Trophoblast cell (in vitro differentiated cells and primary cell): ENCODE measurements around the gene PPP2R3B.
"Not testable (repeated sequence)": the region's sequence is repeated elsewhere in the genome, so short reads cannot be mapped to it uniquely, and the experiment has no call there.

Experiments used
- DNase-seq, 2 donors: peaks; one replicate each; pipeline ENCODE4 v3.0.0-alpha.2; 2016
- H2AFZ ChIP-seq: 2 replicates; pipeline ENCODE4 v1.6.1; 2013; ENCODE audit warnings: low read length, moderate library complexity, mild to moderate bottlenecking; ENCODE audit not compliant: insufficient read depth, poor library complexity
- H2AK5ac ChIP-seq: 2 replicates; pipeline ENCODE4 v1.6.1; 2013; ENCODE audit warnings: mild to moderate bottlenecking, low read length
- H2BK120ac ChIP-seq: 2 replicates; pipeline ENCODE4 v1.6.1; 2013; ENCODE audit warnings: low read length, mild to moderate bottlenecking, moderate library complexity; ENCODE audit not compliant: insufficient read depth, poor library complexity
- H2BK12ac ChIP-seq: 2 replicates; pipeline ENCODE4 v1.6.1; 2013; ENCODE audit warnings: mild to moderate bottlenecking, low read length, moderate library complexity
- H2BK5ac ChIP-seq: 2 replicates; pipeline ENCODE4 v1.6.1; 2013; ENCODE audit warnings: low read length, low read depth, moderate library complexity, mild to moderate bottlenecking; ENCODE audit not compliant: poor library complexity
- H3K14ac ChIP-seq: 2 replicates; pipeline ENCODE4 v1.6.1; 2013; ENCODE audit warnings: mild to moderate bottlenecking, low read length
- H3K18ac ChIP-seq: 2 replicates; pipeline ENCODE4 v1.6.1; 2013; ENCODE audit warnings: mild to moderate bottlenecking, low read length
- H3K23ac ChIP-seq: 2 replicates; pipeline ENCODE4 v1.6.1; 2013; ENCODE audit warnings: low read length
- H3K27ac ChIP-seq: 2 replicates; pipeline ENCODE4 v1.5.1; 2013; ENCODE audit warnings: low read depth, mild to moderate bottlenecking, inconsistent platforms, low read length, moderate library complexity
- H3K27me3 ChIP-seq: 2 replicates; pipeline ENCODE4 v1.6.1; 2013; ENCODE audit warnings: inconsistent platforms, mild to moderate bottlenecking, low read length, moderate library complexity; ENCODE audit not compliant: insufficient read depth
- H3K36me3 ChIP-seq, 2 experiments: 1 replicate in 1 of 2; 2 replicates in 1 of 2; pipeline ENCODE4 v1.6.1; 2013; ENCODE audit warnings: low read length in 2 of 2, mild to moderate bottlenecking in 2 of 2, moderate library complexity in 1 of 2; ENCODE audit not compliant: insufficient read depth in 2 of 2, control insufficient read depth in 1 of 2
- H3K4ac ChIP-seq: 2 replicates; pipeline ENCODE4 v1.6.1; 2013; ENCODE audit warnings: low read depth, mild to moderate bottlenecking, low read length, moderate library complexity
- H3K4me1 ChIP-seq, 2 experiments: 1 replicate in 1 of 2; 2 replicates in 1 of 2; pipeline ENCODE4 v1.6.1; 2013; ENCODE audit warnings: low read length in 2 of 2, mild to moderate bottlenecking in 2 of 2, moderate library complexity in 1 of 2; ENCODE audit not compliant: insufficient read depth in 2 of 2, control insufficient read depth in 1 of 2
- H3K4me2 ChIP-seq: 2 replicates; pipeline ENCODE4 v1.6.1; 2013; ENCODE audit warnings: inconsistent platforms, mild to moderate bottlenecking, low read length, moderate library complexity
- H3K4me3 ChIP-seq: 2 replicates; pipeline ENCODE4 v1.5.1; 2013; ENCODE audit warnings: mild to moderate bottlenecking, low read depth, low read length, inconsistent platforms
- H3K79me1 ChIP-seq: one replicate; pipeline ENCODE4 v1.6.1; 2013; ENCODE audit warnings: low read length
- H3K79me2 ChIP-seq: 2 replicates; pipeline ENCODE4 v1.6.1; 2013; ENCODE audit warnings: low read length, mild to moderate bottlenecking; ENCODE audit not compliant: control insufficient read depth, insufficient read depth, poor library complexity
- H3K9ac ChIP-seq: 2 replicates; pipeline ENCODE4 v1.6.1; 2013; ENCODE audit warnings: mild to moderate bottlenecking, low read length
- H3K9me3 ChIP-seq: 2 replicates; pipeline ENCODE4 v1.6.1; 2013; ENCODE audit warnings: low read depth, mild to moderate bottlenecking, control low read depth, inconsistent platforms, low read length; ENCODE audit not compliant: insufficient read depth
- H4K12ac ChIP-seq: 2 replicates; pipeline ENCODE4 v1.6.1; 2013; ENCODE audit warnings: low read depth, mild to moderate bottlenecking, low read length, moderate library complexity
- H4K8ac ChIP-seq: 2 replicates; pipeline ENCODE4 v1.6.1; 2013; ENCODE audit warnings: low read depth, mild to moderate bottlenecking, low read length, moderate library complexity
- H4K91ac ChIP-seq: one replicate; pipeline ENCODE4 v1.6.1; 2013; ENCODE audit warnings: low read depth, mild to moderate bottlenecking, low read length, moderate library complexity
- WGBS: extraction: QIAGEN DNeasy Blood & Tissue Kit; methylation state at CpG from one replicate; pipeline ENCODE4 v1.1.7; 2013; ENCODE audit warnings: missing lambda C conversion rate; ENCODE audit not compliant: insufficient read length, insufficient coverage; ENCODE audit errors: extremely low coverage; 5-methylcytosine and 5-hydroxymethylcytosine counted together

PPP2R3B gene

DNA sequence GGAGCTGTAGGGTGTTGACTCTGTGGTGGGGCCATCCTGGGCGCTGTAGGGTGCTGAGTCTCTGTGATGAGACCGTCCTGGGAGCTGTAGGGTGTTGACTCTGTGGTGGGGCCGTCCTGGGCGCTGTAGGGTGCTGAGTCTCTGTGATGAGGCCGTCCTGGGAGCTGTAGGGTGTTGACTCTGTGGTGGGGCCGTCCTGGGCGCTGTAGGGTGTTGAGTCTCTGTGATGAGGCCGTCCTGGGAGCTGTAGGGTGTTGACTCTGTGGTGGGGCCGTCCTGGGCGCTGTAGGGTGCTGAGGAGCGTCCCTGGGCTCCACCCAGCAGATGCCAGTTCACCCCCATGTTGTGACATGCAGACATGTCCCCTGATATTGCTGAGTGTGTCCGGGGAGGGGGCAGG lies 46.0 kb upstream of the PPP2R3B start:
- not testable (repeated sequence) for H3K36me3 ChIP-seq, H4K12ac ChIP-seq, H2AFZ ChIP-seq, H3K23ac ChIP-seq, H3K79me1 ChIP-seq, H4K91ac ChIP-seq, DNase-seq, H2BK120ac ChIP-seq, H2BK12ac ChIP-seq, H3K79me2 ChIP-seq, H3K14ac ChIP-seq, H3K9me3 ChIP-seq, H4K8ac ChIP-seq, H3K18ac ChIP-seq, H3K4me1 ChIP-seq, H2AK5ac ChIP-seq, H3K4me3 ChIP-seq, H3K9ac ChIP-seq, H2BK5ac ChIP-seq, H3K27ac ChIP-seq, H3K4ac ChIP-seq, H3K4me2 ChIP-seq, H3K27me3 ChIP-seq
- no CpG with 5 or more reads among the region's 12 CpGs for WGBS

DNA sequence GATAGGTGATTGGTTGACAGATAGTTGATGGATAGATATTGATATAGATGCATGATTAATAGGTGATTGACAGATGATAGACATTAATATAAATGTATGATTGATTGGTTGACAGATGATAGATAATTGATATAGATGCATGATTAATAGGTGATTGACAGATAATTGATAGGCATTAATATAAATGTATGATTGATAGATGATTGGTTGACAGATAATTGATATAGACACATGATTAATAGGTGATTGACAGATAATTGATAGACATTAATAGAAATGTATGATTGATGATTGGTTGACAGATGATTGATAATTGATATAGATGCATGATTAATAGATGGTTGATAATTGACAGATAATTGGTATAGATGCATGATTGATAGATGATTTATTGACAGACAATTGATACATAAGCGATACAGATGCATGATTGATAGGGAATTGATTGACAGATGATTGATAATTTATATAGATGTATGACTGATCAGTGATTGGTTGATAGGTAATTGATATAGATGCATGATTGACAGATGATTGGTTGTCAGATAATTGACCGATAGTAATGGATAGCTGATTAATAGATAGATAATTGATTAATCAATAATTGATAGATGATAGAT lies 44.9 kb upstream of the PPP2R3B start:
- no peak overlapping the region for H3K9ac ChIP-seq
- H3K4me2 ChIP-seq = no peak overlapping the region
- no peak overlapping the region for H3K23ac ChIP-seq
- peaks cover 3% of the 10 kb centered on the region for H3K79me1 ChIP-seq
- H3K79me2 ChIP-seq = no peaks in the 10 kb centered on the region
- no peak for DNase-seq
- no peak overlapping the region for H2BK120ac ChIP-seq
- H4K91ac ChIP-seq = no peak overlapping the region
- H3K36me3 ChIP-seq = no peaks in the 10 kb centered on the region
- no peak overlapping the region for H4K12ac ChIP-seq
- H3K14ac ChIP-seq = no peak overlapping the region
- no CpG with 5 or more reads among the region's 2 CpGs for WGBS
- H3K27ac ChIP-seq = no peak overlapping the region
- H3K9me3 ChIP-seq = peaks cover 2% of the 10 kb centered on the region
- no peak overlapping the region for H2AFZ ChIP-seq
- H2BK12ac ChIP-seq = no peak overlapping the region
- no peak overlapping the region for H3K4ac ChIP-seq
- no peak overlapping the region for H2AK5ac ChIP-seq
- H3K18ac ChIP-seq = no peak overlapping the region
- no peaks in the 10 kb centered on the region for H3K27me3 ChIP-seq
- H4K8ac ChIP-seq = no peak overlapping the region
- H3K4me3 ChIP-seq = no peak overlapping the region
- peaks cover 2 to 4% of the 10 kb centered on the region in 2 experiments for H3K4me1 ChIP-seq
- H2BK5ac ChIP-seq = no peak overlapping the region

DNA sequence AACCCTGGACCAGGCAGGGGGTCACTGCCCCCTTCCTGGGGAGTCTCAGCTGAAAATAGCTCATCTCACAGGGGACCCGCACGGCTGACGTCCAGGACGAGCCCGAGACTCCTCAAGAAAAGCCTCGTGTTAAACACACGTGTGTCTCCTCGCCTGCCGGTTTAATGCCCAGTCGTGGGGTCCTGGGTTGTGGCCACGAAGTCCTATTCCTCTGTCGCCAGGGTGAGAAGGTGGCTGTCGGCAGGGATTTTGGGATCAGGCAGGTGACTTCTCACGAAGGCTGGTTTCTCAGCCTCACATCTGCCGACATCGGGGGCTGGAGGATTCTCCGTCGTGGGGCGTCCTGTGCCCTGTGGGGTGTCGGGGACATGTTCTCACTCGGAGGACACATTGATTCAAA lies 44.3 kb upstream of the PPP2R3B start:
- no peak overlapping the region for H3K14ac ChIP-seq
- H2BK12ac ChIP-seq = no peak overlapping the region
- no peak overlapping the region for H2BK120ac ChIP-seq
- no peak overlapping the region for H4K12ac ChIP-seq
- WGBS = no CpG with 5 or more reads among the region's 21 CpGs
- H2AFZ ChIP-seq = no peak overlapping the region
- DNase-seq = no peak
- H2BK5ac ChIP-seq = no peak overlapping the region
- H2AK5ac ChIP-seq = no peak overlapping the region
- no peaks in the 10 kb centered on the region for H3K27me3 ChIP-seq
- no peak overlapping the region for H4K91ac ChIP-seq
- H3K4ac ChIP-seq = no peak overlapping the region
- peaks cover 2 to 4% of the 10 kb centered on the region in 2 experiments for H3K4me1 ChIP-seq
- no peak overlapping the region for H3K18ac ChIP-seq
- H3K23ac ChIP-seq = no peak overlapping the region
- H3K4me3 ChIP-seq = no peak overlapping the region
- H3K79me2 ChIP-seq = no peaks in the 10 kb centered on the region
- no peak overlapping the region for H3K9ac ChIP-seq
- H3K27ac ChIP-seq = no peak overlapping the region
- peaks cover 3% of the 10 kb centered on the region for H3K79me1 ChIP-seq
- no peak overlapping the region for H3K4me2 ChIP-seq
- H3K36me3 ChIP-seq = no peaks in the 10 kb centered on the region
- H4K8ac ChIP-seq = no peak overlapping the region
- peaks cover 2% of the 10 kb centered on the region for H3K9me3 ChIP-seq

DNA sequence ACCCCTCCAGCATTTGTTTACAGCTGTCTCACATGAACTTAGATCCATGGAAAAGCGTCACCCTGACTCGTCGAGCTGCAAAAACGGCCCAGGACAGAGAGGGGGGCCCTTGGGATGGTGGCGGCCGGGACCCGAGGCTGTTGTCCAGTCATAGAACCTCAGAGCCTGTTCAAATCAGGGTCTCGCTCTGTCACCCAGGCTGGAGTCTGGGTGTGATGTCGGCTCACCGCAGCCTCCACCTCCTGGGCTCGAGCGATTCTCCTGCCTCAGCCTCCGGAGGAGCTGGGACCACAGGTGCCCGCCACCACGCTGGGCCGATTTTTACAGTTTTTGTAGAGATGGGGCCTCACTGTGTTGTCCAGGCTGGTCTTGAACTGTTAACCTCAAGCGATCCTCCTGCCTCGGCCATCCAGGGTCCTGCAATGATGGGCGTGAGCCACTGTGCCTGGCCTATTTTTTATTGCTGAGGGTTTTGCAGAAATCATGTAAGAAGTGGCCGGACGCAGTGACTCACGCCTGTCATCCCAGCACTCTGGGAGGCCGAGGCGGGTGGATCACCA lies 42.6 kb upstream of the PPP2R3B start:
- Histone ChIP-seq H3K23ac (no peak overlapping the region), H2BK120ac (no peak overlapping the region), H3K9me3 (peaks cover 2% of the 10 kb centered on the region), H3K4me1 (peaks cover 2 to 4% of the 10 kb centered on the region in 2 experiments), H3K36me3 (no peaks in the 10 kb centered on the region), H2AK5ac (no peak overlapping the region), H3K79me2 (no peaks in the 10 kb centered on the region), H3K27ac (no peak overlapping the region), H3K4me3 (no peak overlapping the region), H4K8ac (no peak overlapping the region), H3K9ac (no peak overlapping the region), H3K4ac (no peak overlapping the region), H2BK12ac (no peak overlapping the region), H3K18ac (no peak overlapping the region), H2BK5ac (no peak overlapping the region), H3K79me1 (peaks cover 3% of the 10 kb centered on the region), H4K12ac (no peak overlapping the region), H2AFZ (no peak overlapping the region), H3K14ac (no peak overlapping the region), H4K91ac (no peak overlapping the region), H3K4me2 (no peak overlapping the region), H3K27me3 (no peaks in the 10 kb centered on the region)
- no peak for DNase-seq
- WGBS = no CpG with 5 or more reads among the region's 24 CpGs
